HPDE6-E6E7 (cell line): Measurements from ENCODE around the gene CTAGE15.
"Not testable (repeated sequence)": the region's sequence is repeated elsewhere in the genome, so short reads cannot be mapped to it uniquely, and the experiment has no call there.

Experiments
- DNase-seq: peaks from one replicate; pipeline ENCODE4 v3.0.0; 2011; ENCODE audit warnings: missing footprints; ENCODE audit errors: extremely low spot score

The CTAGE15 gene, protein sequence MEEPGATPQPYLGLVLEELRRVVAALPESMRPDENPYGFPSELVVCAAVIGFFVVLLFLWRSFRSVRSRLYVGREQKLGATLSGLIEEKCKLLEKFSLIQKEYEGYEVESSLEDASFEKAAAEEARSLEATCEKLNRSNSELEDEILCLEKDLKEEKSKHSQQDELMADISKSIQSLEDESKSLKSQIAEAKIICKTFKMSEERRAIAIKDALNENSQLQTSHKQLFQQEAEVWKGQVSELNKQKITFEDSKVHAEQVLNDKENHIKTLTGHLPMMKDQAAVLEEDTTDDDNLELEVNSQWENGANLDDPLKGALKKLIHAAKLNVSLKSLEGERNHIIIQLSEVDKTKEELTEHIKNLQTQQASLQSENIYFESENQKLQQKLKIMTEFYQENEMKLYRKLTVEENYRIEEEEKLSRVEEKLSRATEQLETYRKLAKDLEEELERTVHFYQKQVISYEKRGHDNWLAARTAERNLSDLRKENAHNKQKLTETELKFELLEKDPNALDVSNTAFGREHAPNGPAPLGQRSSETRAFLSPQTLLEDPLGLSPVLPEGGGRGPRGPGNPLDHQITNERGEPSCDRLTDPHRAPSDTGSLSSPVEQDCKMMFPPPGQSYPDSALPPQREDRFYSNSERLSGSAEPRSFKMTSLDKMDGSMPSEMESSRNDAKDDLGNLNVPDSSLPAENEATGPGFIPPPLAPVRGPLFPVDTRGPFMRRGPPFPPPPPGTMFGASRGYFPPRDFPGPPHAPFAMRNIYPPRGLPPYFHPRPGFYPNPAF

DNA sequence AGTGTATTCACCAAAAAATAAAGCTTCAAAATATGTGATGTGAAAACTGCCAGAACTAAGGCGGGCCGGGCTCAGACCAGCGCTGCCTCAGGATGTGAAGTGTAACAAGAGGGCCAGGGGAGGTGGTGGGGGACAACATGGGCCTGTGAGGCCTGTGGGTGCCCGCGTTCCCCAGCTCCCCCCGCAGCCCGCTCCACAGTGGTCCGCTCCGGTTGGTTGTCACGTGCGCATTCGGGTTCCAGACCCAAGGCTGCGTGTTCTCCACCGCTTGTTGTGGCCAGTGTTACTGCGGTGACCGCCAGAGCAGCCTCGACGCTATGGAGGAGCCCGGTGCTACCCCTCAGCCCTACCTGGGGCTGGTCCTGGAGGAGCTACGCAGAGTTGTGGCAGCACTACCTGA is at the start of gene CTAGE15:
CTAGE15 (plus strand) TSS at position 301 of the 400 bp plus-strand sequence; CDS start at position 318, 17 bp downstream.
- DNase-seq: not testable (repeated sequence)

DNA sequence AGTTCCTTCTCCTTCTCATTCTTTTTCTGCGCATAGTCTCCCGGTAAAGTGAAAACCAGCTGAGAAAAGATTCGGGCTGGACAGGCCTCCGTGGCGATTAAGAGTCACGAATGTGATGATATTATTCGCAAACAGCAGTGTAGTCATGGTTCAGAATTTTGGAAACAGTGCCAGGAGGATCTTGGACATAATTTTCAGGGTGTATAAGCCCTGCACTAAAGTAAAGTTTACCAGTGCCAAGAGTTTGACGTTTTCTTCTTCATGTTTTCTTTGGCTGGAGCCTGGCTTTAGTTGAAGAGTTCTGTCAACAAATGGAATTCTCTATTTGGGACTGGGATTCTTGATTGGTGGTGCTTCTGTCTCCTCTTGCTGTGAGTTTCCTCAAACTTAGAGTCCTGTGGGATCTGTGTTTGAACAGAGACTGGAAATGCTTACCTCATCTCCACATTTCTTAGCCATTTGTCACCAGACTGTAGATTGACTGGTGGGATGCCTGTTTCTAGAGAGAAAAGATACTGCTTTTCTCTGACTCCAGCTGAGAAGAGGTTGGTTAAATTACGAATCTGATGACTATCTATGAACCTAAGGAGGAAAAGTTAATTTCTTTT is 49.2 kb upstream of the CTAGE15 start:
- DNase-seq: not testable (repeated sequence)

DNA sequence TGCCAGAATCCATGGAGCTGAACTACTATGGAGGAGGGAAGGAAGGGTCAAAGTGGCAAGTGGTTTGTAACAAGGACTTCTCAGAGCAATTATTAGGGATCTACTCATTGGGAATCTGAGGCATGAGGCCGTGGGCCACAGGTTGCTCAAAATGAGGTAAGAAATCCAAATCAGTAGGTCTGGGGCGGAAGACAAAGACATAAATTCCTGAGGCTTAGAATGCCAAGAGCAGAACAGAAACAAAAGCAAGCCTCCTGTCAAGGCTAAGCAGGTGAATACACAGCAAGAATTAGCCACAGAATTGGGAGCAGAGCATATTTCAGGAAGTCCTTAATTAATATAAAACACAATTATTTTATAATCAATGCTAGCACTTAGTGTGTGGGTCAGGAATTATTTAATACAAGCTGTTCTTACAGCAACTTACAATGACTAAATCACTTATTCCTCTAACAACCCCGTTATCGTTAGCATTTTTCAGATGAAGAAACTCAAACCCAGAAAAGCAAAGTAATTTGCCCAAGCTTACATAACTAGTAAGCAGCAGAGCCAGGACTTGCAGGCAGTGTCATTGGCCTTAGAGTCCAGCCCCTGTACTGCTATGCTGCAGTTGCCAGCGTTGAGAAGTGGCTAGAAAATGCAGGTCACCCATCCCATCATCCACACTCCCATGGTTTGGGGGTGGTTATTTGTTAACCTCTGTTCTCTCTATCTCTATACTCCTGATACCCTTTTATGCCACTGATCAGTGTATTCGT is 40.3 kb upstream of the CTAGE15 start:
- DNase-seq: not testable (repeated sequence)

DNA sequence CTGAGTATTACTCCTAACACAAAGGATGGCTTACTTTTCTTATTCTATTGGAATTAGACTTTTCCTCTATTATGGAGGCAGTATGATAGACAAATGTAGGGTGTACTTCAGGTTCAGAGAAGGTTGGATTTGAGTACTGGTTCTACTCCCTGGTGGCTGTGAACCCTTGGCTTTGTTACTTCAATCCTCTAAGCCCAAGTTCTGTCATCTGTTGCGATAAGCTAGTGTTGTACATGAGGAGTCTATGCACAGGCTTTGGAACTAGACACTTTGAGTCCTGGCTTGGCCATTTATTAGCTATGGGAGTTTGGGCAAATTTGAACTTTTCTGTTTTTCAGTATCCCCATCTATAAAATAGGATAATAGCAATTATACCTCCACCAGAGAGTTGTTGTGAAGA is 39.7 kb upstream of the CTAGE15 start:
- DNase-seq: not testable (repeated sequence)

DNA sequence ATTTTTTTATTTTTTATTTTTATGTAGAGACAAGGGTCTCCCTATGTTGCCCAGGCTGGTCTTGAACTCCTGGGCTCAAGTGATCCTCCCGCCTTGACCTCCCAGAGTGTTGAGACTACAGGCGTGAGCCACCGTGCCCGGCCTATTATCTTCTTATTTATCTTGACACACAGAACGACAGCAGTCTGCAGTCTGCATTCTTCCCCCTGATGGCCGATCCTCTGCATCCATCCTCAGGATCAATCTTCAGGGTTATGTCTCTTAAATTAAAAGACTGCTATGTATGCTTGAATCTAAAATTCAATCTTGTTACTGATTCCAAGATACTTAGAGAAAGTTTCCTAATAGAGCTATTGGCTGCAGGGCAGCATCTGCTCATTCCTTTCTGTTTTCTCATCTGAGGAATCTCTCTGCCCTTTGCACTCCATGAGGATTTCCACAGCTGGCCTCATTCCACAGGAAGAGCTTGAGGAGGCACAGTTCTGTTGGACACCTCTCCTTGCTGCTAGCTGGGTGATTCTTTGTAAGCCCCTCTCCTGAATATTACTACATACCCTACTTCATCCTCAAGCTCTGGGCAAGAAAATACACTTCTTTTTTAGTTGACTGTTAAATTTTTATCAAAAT is 38.3 kb upstream of the CTAGE15 start:
- not testable (repeated sequence) for DNase-seq

DNA sequence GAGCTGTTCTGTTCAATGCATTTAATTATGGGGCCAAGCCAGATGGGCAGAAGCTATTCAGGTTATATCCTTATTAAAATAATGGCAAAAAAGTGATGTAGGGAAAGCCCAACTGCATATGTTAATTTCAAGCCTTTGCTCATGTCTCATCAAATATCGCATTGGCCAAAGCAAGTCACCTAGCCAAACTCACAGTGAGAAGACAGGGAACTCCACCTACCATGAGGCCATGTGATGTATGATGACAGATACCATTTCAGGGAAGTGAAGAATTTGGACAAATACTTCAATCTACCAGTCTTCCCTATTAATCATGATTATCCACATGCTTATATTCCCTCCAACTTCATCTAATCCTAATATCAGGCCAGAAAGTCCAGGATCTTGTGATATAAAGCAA is 35.2 kb upstream of the CTAGE15 start:
- DNase-seq: not testable (repeated sequence)

DNA sequence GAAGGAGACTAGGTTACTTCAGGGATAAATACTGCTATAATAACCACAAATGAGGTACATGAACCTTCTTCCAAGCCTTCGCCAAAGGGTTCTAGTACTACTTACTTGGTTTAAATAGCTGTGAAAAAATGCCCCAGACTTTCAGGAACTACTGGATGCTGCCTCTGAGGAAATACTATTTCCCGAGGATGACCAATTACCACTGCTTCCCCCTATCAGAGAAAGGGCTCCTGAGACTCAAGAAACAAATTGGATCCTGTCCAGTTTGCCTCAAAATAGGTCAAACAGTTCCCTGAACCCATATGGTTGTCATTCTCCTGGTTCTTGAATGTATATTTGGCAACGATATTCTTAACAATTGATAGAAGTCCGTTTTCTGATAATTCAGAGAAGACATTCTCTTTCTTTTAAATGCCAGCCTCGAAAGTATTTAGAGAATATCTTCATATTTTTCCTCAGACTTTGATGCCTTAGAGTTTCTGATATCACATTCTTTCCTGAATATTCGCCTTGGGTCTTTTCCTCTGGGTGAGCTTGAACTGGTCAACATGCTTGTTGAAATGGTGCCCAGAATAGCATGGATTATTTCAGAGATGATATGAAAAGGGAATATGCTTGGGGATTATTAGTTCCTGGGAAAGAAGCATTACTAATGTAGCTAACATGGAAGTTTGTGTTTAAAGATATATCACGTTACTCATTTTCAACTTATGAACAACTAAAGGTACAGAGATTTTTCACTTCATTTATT is 28.1 kb upstream of the CTAGE15 start:
- not testable (repeated sequence) for DNase-seq

DNA sequence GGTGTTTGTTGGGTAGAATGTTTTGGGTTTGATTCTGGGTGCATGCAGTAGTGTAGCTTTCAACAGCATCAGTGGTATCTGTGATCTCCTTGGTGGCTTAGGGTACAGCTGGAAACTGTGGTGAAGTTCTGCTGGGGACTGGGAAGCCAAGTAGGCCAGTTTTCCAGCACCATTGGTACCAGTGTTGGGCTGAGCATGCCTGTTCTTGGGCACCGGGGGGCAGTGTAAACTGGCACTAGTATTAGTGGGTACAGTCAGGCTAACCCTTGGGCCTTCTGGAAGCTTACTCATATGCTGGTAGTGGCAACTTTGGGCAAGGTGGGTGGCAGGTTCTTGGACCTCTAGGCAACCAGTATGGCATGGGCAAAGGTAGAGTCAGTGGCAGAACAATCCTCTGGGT is 15.6 kb upstream of the CTAGE15 start:
- DNase-seq: not testable (repeated sequence)

DNA sequence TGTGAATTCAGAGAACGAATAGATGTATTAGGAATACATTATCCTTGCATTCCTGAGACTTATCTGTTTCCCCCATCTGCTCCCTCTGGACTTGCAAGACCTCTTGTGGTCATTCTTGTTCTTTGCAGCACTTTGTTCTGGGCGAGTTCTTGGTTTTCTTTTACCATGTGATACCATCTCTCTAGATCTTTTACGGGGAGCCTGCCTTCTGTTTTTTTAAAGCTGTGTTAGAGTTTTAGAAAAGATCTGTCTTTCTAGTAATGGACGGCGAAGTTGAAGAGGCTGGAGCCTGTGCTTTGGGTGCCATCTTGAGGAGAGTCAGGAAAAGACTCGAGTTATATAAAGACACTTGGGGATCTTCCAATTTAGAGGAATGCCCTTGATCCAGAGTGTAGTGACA is 8.3 kb upstream of the CTAGE15 start:
- DNase-seq: not testable (repeated sequence)

DNA sequence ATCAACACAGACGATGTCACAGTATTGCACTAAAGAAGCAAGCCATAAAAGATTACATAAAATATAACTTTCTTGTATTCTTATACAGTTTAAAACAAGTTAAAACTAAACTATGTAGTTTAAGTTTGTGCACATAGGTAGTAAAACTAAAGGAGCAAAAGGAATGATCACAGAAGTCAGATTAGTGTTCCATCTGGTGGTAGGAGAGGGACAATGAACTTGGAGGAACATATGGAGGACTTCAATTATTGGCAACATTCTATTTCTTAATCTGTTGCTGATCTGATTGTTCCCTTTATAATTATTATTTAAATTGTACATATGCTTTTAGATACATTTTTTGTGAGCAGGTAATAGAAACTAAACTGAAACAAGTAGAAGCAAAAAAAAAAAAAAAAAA is 5.6 kb upstream of the CTAGE15 start:
- DNase-seq: not testable (repeated sequence)

DNA sequence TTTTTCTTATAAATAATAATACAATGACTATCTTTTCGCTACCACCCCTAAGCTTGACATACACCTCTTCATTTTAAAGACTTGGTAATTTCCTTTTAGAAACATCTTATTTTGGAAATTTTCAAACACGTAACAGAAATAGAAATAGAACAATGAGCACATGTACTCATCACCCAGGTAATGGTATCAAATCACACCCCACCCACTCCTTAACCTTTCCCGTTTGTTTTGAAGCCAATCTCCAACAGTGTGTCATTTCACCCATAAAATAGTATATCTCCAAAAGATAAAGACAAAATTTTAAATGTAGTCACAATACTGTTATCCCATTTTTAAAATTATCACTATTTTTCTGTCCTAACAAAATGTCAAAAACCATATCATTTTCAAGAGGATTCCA is 16.6 kb downstream of the CTAGE15 start:
- not testable (repeated sequence) for DNase-seq

DNA sequence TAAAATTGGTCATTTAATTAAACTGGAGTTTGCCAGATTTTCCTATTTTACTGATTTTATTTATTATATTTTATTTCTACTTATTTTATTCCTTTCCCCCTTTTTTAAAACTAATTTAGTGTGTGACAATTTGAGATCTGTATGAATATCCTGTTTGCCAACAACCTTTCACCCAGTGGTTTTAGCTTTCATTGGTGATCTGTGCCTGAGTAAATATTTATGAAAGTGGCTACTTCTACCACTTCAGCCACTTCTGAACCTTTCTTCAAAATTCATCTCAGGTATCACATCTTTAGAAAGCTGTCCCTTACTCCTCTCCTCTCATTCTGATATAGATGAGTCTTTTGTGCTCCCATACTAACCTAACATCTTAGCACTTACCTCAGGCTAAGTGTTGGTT is 18.3 kb downstream of the CTAGE15 start:
- DNase-seq: not testable (repeated sequence)

DNA sequence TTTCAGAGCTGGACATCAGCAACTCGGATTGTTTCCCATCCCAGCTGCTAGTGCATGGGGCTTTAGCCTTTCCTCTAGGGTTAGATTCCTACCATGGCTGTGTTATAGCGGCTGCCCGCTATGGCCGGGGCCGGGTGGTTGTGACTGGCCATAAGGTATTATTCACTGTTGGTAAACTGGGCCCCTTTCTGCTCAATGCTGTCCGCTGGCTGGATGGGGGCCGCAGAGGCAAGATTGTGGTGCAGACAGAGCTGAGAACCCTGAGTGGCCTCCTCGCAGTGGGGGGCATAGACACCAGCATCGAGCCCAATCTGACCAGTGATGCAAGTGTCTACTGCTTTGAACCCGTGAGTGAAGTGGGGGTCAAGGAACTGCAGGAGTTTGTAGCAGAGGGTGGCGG is 26.5 kb downstream of the CTAGE15 start:
- DNase-seq: not testable (repeated sequence)

DNA sequence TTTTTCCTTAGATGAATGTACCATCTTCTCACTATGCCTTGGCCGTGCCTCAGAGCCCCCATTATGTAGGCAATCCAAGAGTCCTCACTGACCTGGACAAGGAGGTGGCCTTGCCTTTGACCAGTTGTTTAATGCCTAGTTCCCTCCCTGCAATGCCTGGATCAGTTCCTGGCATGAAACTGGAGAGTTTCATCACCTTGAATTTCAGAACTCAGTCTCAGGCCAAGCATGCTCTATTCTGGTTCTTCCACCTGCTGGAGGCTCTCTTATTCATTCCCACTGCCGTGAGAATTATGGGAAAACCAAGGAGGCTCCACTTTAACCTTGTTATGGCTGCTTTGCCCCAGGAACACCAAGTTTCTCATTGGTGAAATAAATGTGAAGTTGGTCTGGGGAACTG is 31.9 kb downstream of the CTAGE15 start:
- DNase-seq: not testable (repeated sequence)

DNA sequence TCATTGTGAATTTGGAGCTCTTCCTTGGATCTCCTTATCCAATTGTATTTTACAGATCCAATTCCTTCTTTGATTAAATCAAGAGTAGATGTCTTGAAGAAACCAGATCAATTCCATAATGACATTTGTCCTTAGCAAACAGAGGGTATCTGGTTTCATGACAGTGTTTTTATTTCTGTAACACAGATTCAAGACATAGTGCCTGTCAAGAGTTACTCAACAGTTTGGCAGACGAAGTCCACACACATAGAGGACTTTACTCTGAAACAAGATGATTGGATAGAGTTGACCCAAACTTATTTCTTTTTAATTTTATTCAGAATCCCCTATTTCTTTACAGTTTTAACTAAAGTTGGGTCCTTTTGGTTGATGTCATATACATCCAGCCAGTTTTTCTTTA is 34.5 kb downstream of the CTAGE15 start:
- DNase-seq: not testable (repeated sequence)

DNA sequence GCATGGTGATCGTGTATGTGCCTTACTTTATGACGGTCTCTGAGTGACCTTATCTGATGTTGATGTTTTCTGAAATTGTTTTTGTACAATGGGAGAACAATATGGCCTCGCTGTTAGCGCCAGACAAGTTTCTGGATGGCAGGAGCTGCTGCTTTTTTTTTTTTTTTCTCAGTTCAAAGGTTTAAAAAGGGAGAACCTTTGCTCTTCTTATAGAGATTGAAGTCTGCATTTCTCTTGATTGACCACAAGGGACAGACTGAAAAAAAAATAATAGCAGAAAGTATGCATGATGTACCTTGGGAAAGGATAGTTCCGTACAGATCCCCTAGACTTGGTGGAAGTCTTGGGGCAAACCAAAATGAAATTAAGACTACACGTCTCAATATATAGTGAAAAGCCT is 43.9 kb downstream of the CTAGE15 start:
- DNase-seq: not testable (repeated sequence)

DNA sequence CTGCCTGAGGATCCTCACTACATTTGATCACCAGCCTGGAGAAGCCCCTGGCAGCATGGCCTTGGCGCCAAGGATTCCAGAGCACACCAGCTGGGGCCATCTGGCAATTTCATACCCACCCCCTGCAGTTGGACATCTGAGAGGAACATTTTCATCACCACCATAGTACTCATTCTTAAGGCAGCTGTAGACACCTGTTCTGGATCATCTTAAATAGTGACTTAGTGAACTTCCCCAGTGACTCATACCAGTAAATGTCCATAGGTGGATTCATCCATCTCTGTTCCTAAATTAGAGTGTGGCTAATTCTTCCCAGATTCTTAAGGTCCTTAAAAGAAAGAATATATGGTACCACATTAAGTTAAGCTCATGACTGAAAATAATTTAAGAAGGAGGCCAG is 45.6 kb downstream of the CTAGE15 start:
- not testable (repeated sequence) for DNase-seq

DNA sequence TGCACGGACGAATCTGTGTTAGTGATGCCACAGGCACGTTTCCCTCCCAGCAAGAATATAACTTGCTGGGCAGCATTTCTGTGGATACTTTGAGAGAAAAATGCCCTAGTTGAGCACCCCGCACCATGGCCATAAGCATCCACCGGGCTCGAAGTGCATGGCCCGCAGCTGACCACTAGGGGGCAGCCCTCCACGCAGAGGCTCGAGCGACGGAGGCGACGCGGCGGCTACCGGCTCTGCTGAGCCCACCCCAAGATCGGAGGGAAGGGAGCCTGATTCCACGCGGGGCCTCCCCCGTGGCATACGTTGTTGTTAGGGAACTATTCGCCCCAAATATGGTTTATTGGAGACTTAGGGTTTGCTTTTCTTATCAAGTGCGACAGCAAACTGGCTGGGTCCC is 48.5 kb downstream of the CTAGE15 start:
- DNase-seq: not testable (repeated sequence)

DNA sequence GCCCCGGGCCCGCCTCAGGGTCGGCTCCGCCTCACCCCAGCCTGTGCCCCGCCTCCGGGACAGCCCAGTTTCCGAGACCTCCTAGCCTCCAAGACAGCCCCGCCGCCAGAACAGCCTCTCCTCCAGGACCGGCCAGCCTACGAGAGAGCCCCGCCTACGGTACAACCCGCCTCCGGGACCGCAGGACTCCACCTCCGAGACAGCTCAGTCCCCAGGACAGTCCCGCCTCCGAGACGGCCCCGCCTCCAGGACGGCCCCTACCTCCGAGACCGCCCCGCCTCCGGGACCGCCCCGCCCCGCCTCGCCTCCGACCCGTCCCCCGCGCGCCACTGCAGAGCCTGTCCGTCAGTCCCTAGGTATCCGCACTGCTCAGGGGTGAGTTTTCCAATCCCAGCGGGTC is 49.0 kb downstream of the CTAGE15 start, which contains the start of gene TCAF2:
TCAF2 (plus strand) TSS at position 329 of the 400 bp plus-strand sequence.
- not testable (repeated sequence) for DNase-seq

DNA sequence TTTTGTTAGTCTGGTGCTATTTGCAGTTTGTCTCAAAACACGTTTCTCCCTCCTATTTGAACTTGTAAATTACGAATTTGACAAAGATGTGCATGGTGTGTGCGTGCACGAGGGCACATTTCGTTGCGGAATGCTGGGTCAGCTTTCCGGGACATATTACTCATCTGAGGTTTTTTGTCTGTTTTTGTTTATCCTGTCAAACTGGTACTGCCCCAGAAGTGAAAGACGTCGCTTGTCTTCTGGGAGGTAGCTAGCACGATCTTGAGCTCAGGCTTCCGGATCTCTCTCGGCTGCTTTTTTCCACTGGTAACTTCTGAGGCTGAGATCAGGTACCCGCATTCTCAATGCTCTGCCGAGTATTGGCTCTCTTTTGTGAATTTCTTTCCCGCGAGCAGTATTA is 49.6 kb downstream of the CTAGE15 start:
- DNase-seq: not testable (repeated sequence)
